Peyer's patch (tissue), 4 donors: ENCODE results near the gene GRM3.

Source experiments
- CTCF ChIP-seq, 6 experiments: fragments of 450-650 bp in 4 of 6; fragments of 200-600 bp in 2 of 6; sonication (generic) in 1 of 6; IDR thresholded peaks; one replicate each; pipeline ENCODE4 v1.5.1; 2017 to 2019; ENCODE audit warnings: antibody characterized with exemption in 6 of 6, mild to moderate bottlenecking in 3 of 6, moderate library complexity in 1 of 6
- POLR2A ChIP-seq, 2 donors: fragments of 450-650 bp; IDR thresholded peaks; one replicate each; pipeline ENCODE4 v1.5.1; 2017; ENCODE audit warnings: antibody characterized with exemption in 2 of 2, mild to moderate bottlenecking in 2 of 2, moderate library complexity in 2 of 2

GRCh38 chr7:86733783-86734182, 90.1 kb downstream of the GRM3 start:
- TF ChIP-seq CTCF (IDR thresholded peaks at IDR 0.05), result no peak
- no peak for TF ChIP-seq POLR2A (IDR thresholded peaks at IDR 0.05)
